H1 (cell line): Measurements from ENCODE around the gene NR2C2AP. TPM values are rescaled to one million over a fixed set of nuclear protein-coding genes. Genes with fewer than 3 reads are reported as not detected.

ENCODE experiments used
- CTCF ChIA-PET: fragments of 300-600 bp; sonication (Branson Sonifier 250); formaldehyde crosslinking; loops from one replicate; lab custom pipeline; 2021; ENCODE audit not compliant: partially characterized antibody; lab: Charles Lee
- POLR2A ChIA-PET: fragments of 300-600 bp; sonication (Branson Sonifier 250); formaldehyde crosslinking; loops from one replicate; lab custom pipeline; 2021; ENCODE audit warnings: inconsistent platforms; ENCODE audit not compliant: partially characterized antibody; lab: Charles Lee
- DNase-seq, 2 experiments: peaks; one replicate each; pipeline versions ENCODE4 v3.0.0 to v3.0.0-alpha.2; 2010 to 2022; ENCODE audit warnings: low spot score in 2 of 2, low read depth in 1 of 2, mixed read lengths in 1 of 2
- FAIRE-seq: peaks from 2 replicates; lab custom pipeline; 2011; peaks lifted over from hg19 to GRCh38; lab: Jason Lieb, UNC
- H2AFZ ChIP-seq: 2 replicates; pipeline ENCODE4 v1.8.1; 2012; ENCODE audit warnings: low read length, inconsistent platforms
- H2AK5ac ChIP-seq: 2 replicates; pipeline ENCODE4 v1.6.1; 2013; ENCODE audit warnings: low read depth, low read length
- H2BK120ac ChIP-seq: replicated peaks from 2 replicates; pipeline ENCODE3; 2013; ENCODE audit warnings: low read depth, low read length, inconsistent platforms
- H2BK12ac ChIP-seq: 2 replicates; pipeline ENCODE4 v1.6.1; 2013; ENCODE audit warnings: low read depth, low read length
- H2BK15ac ChIP-seq: 2 replicates; pipeline ENCODE4 v1.6.1; 2013; ENCODE audit warnings: low read length
- H2BK20ac ChIP-seq: 2 replicates; pipeline ENCODE4 v1.6.1; 2013; ENCODE audit warnings: low read length
- H2BK5ac ChIP-seq: 2 replicates; pipeline ENCODE4 v1.6.1; 2013; ENCODE audit warnings: low read depth, low read length
- H3K14ac ChIP-seq: 2 replicates; pipeline ENCODE4 v1.6.1; 2013; ENCODE audit warnings: inconsistent platforms; ENCODE audit not compliant: insufficient read length
- H3K18ac ChIP-seq: 2 replicates; pipeline ENCODE4 v1.6.1; 2013; ENCODE audit warnings: low read length; ENCODE audit errors: extremely low read depth
- H3K23ac ChIP-seq: 2 replicates; pipeline ENCODE4 v1.6.1; 2013; ENCODE audit warnings: inconsistent platforms; ENCODE audit not compliant: insufficient read length
- H3K23me2 ChIP-seq: 2 replicates; pipeline ENCODE4 v1.6.1; 2013; ENCODE audit warnings: low read depth, low read length
- H3K27ac ChIP-seq: 2 replicates; pipeline ENCODE4 v1.6.1; 2011; ENCODE audit warnings: low read depth, low read length, inconsistent platforms
- H3K27me3 ChIP-seq, 4 experiments: replicated peaks in 1 of 4; 1 replicate in 1 of 4; 2 replicates in 3 of 4; pipeline versions ENCODE4 v1.6.1 to v1.8.1; 2011 to 2013; ENCODE audit warnings: low read length in 3 of 4, mild to moderate bottlenecking in 3 of 4, inconsistent platforms in 2 of 4, mixed read lengths in 2 of 4, moderate library complexity in 1 of 4; ENCODE audit not compliant: control insufficient read depth in 3 of 4, insufficient read depth in 3 of 4; ENCODE audit errors: extremely low read depth in 1 of 4
- H3K36me3 ChIP-seq, 4 experiments: 2 replicates each; pipeline versions ENCODE4 v1.6.1 to v1.8.1; 2011 to 2013; ENCODE audit warnings: mild to moderate bottlenecking in 4 of 4, low read length in 3 of 4, moderate library complexity in 2 of 4, control low read depth in 1 of 4, inconsistent platforms in 1 of 4; ENCODE audit not compliant: insufficient read depth in 4 of 4, control insufficient read depth in 2 of 4
- H3K4ac ChIP-seq: replicated peaks from 2 replicates; pipeline ENCODE3; 2013; ENCODE audit warnings: low read length, low read depth, mixed read lengths, inconsistent platforms; ENCODE audit not compliant: insufficient read length
- H3K4me1 ChIP-seq, 4 experiments: replicated peaks in 1 of 4; 1 replicate in 1 of 4; 2 replicates in 3 of 4; pipeline versions ENCODE4 v1.6.1 to v1.8.1; 2011 to 2013; ENCODE audit warnings: low read length in 3 of 4, inconsistent platforms in 2 of 4, mixed read lengths in 1 of 4; ENCODE audit not compliant: insufficient read depth in 4 of 4, control insufficient read depth in 3 of 4
- H3K4me2 ChIP-seq, 2 experiments: 2 replicates each; pipeline versions ENCODE4 v1.6.1 to v1.8.1; 2011 to 2013; ENCODE audit warnings: low read depth in 2 of 2, low read length in 2 of 2, control low read depth in 1 of 2, inconsistent platforms in 1 of 2, mild to moderate bottlenecking in 1 of 2; ENCODE audit not compliant: insufficient read depth in 1 of 2
- H3K4me3 ChIP-seq, 4 experiments: fragments of 200-600, 300-600 bp in 1 of 4; sonication (generic), shearing (Covaris generic), sonication (Bioruptor Twin) in 1 of 4; 2 replicates each; pipeline versions ENCODE4 v1.5.1 to v1.8.1; 2011 to 2016; ENCODE audit warnings: low read length in 4 of 4, low read depth in 3 of 4, control low read depth in 2 of 4, inconsistent platforms in 2 of 4, mild to moderate bottlenecking in 2 of 4, mixed read lengths in 1 of 4, moderate library complexity in 1 of 4; ENCODE audit not compliant: insufficient read depth in 2 of 4; ENCODE audit errors: extremely low read depth in 1 of 4
- H3K56ac ChIP-seq: replicated peaks from 2 replicates; pipeline ENCODE3; 2013; ENCODE audit warnings: low read depth, mild to moderate bottlenecking, mixed read lengths, low read length, inconsistent platforms; ENCODE audit not compliant: insufficient read length
- H3K79me1 ChIP-seq: 2 replicates; pipeline ENCODE4 v1.6.1; 2013; ENCODE audit warnings: low read depth, low read length, control low read depth
- H3K79me2 ChIP-seq, 2 experiments: 2 replicates each; pipeline versions ENCODE4 v1.6.1 to v1.8.1; 2012 to 2013; ENCODE audit warnings: low read length in 2 of 2, mild to moderate bottlenecking in 2 of 2, inconsistent platforms in 1 of 2; ENCODE audit not compliant: insufficient read depth in 2 of 2, control insufficient read depth in 1 of 2
- H3K9ac ChIP-seq, 4 experiments: replicated peaks in 1 of 4; 1 replicate in 1 of 4; 2 replicates in 3 of 4; pipeline versions ENCODE4 v1.6.1 to v1.8.1; 2011 to 2013; ENCODE audit warnings: low read depth in 3 of 4, low read length in 3 of 4, control low read depth in 2 of 4, mild to moderate bottlenecking in 2 of 4, moderate library complexity in 2 of 4, inconsistent platforms in 1 of 4; ENCODE audit errors: extremely low read depth in 1 of 4
- H3K9me3 ChIP-seq, 2 experiments: 2 replicates each; pipeline versions ENCODE4 v1.6.1 to v1.8.1; 2012 to 2013; ENCODE audit warnings: mild to moderate bottlenecking in 2 of 2, moderate library complexity in 2 of 2, control low read depth in 1 of 2, inconsistent platforms in 1 of 2, low read depth in 1 of 2, low read length in 1 of 2, mixed read lengths in 1 of 2; ENCODE audit not compliant: insufficient read depth in 2 of 2
- H4K20me1 ChIP-seq, 2 experiments: replicated peaks in 1 of 2; 2 replicates each; pipeline versions ENCODE3 to v1.8.1; 2011 to 2013; ENCODE audit warnings: inconsistent platforms in 2 of 2, low read length in 2 of 2, mild to moderate bottlenecking in 1 of 2; ENCODE audit not compliant: insufficient read depth in 2 of 2, control insufficient read depth in 1 of 2
- H4K5ac ChIP-seq: 2 replicates; pipeline ENCODE4 v1.6.1; 2013; ENCODE audit warnings: low read length, low read depth, mixed read lengths, inconsistent platforms; ENCODE audit not compliant: insufficient read length
- H4K8ac ChIP-seq: 2 replicates; pipeline ENCODE4 v1.8.0; 2013; ENCODE audit warnings: mild to moderate bottlenecking, moderate library complexity, low read length, inconsistent platforms; ENCODE audit not compliant: insufficient read depth; ENCODE audit errors: extremely low read depth
- H4K91ac ChIP-seq: replicated peaks from 2 replicates; pipeline ENCODE3; 2013; ENCODE audit warnings: low read length, mixed read lengths, inconsistent platforms; ENCODE audit not compliant: insufficient read length
- ATF2 ChIP-seq: IDR thresholded peaks from 2 replicates; pipeline ENCODE4 v1.6.1; 2012; ENCODE audit warnings: low read length, inconsistent platforms
- CHD2 ChIP-seq: IDR thresholded peaks from 2 replicates; pipeline ENCODE4 v1.6.1; 2012; ENCODE audit warnings: low read length, improper control_type of control experiment
- CREB1 ChIP-seq: IDR thresholded peaks from 2 replicates; pipeline ENCODE4 v1.6.1; 2012; ENCODE audit warnings: inconsistent platforms
- E2F6 ChIP-seq: IDR thresholded peaks from 2 replicates; pipeline ENCODE4 v1.6.1; 2012; ENCODE audit warnings: inconsistent platforms
- HDAC6 ChIP-seq: IDR thresholded peaks from one replicate; pipeline ENCODE4 v1.7.1; 2012; ENCODE audit warnings: low read depth, mild to moderate bottlenecking, inconsistent platforms, low read length, moderate library complexity
- JUND ChIP-seq: IDR thresholded peaks from 2 replicates; pipeline ENCODE4 v1.6.1; 2011; ENCODE audit warnings: mild to moderate bottlenecking, improper control_type of control experiment, low read length
- KDM1A ChIP-seq: fragments of 200-600, 300-600 bp; sonication (generic); IDR thresholded peaks from 2 replicates; pipeline ENCODE4 v1.7.1; 2016; ENCODE audit warnings: mild to moderate bottlenecking, low read length, borderline replicate concordance
- SIRT6 ChIP-seq: IDR thresholded peaks from one replicate; pipeline ENCODE4 v1.7.1; 2012; ENCODE audit warnings: low read length, inconsistent platforms
- SRF ChIP-seq: IDR thresholded peaks from 2 replicates; pipeline ENCODE4 v1.6.1; 2011; ENCODE audit warnings: mild to moderate bottlenecking, low read depth, low read length, moderate library complexity
- SUZ12 ChIP-seq: fragments of 200-600 bp; sonication (generic); IDR thresholded peaks from 2 replicates; pipeline ENCODE4 v1.6.1; 2012; ENCODE audit warnings: mild to moderate bottlenecking, inconsistent platforms, low read length, moderate library complexity, mixed read lengths
- ZNF274 ChIP-seq: IDR thresholded peaks from 2 replicates; pipeline ENCODE4 v1.7.0; 2012; ENCODE audit warnings: low read length, borderline replicate concordance; ENCODE audit errors: extremely low read depth
- WGBS, 2 experiments: shearing (Covaris generic) in 1 of 2; methylation state at CpG; one replicate each; pipeline versions ENCODE4 v1.1.6 to v1.1.7; 2013 to 2015; ENCODE audit warnings: low lambda C conversion rate in 2 of 2, mixed read lengths in 2 of 2, inconsistent platforms in 1 of 2, low coverage in 1 of 2, missing lambda C conversion rate in 1 of 2; ENCODE audit not compliant: insufficient replicate concordance in 2 of 2, insufficient coverage in 1 of 2, insufficient read length in 1 of 2; ENCODE audit errors: extremely low coverage in 1 of 2, missing lambda C conversion rate in 1 of 2; 5-methylcytosine and 5-hydroxymethylcytosine counted together
- polyA plus RNA-seq, 7 experiments: library from polyadenylated mRNA; depleted of rRNA in 3 of 7; stranded (reverse) in 5 of 7; unstranded in 2 of 7; fragments of >200 nt in 5 of 7; fragments of 200-250 nt in 2 of 7; gene quantifications; 1 replicate in 5 of 7; 2 replicates in 1 of 7; 4 replicates in 1 of 7; pipeline versions ENCODE4 v1.2.1 to v1.2.3, GENCODE V29; 2011 to 2013; ENCODE audit warnings: missing spikeins in 2 of 7, mixed read lengths in 2 of 7
- total RNA-seq: library from RNA; stranded (reverse); fragmentation: NEBNext Ultra II Directional; extraction: Animal tissue kit (Norgen Biotek cat#: 25700); gene quantifications from 2 replicates; pipeline ENCODE4 v1.2.1, GENCODE V29; 2021

NR2C2AP gene
- total and polyA plus RNA-seq, 2 of the 8 experiments (the other 6 are each of a cell fraction or from before 2014, with no cell fraction given) = 16.4 to 20.5 TPM

- no peak overlapping the region for H2BK12ac ChIP-seq
- H3K4me2 ChIP-seq = no peak overlapping the region
- H2BK120ac ChIP-seq = no peak overlapping the region
- no peak for FAIRE-seq
- H4K5ac ChIP-seq = no peak overlapping the region
- no peak overlapping the region for H3K4me3 ChIP-seq
- WGBS, 2 experiments = 92% methylated on average over 3 of the region's 3 CpGs; no CpG with 5 or more reads in 1 of the 2 experiments
- no peak overlapping the region for H2BK20ac ChIP-seq
- no peak overlapping the region for H2BK5ac ChIP-seq
- H3K27ac ChIP-seq = no peak overlapping the region
- H2AFZ ChIP-seq = no peak overlapping the region
- H4K91ac ChIP-seq = no peak overlapping the region
- no peak overlapping the region for H3K4ac ChIP-seq
- no peaks in the 10 kb centered on the region for H4K20me1 ChIP-seq
- H3K56ac ChIP-seq = no peak overlapping the region
- H4K8ac ChIP-seq = no peak overlapping the region
- H3K18ac ChIP-seq = no peak overlapping the region
- H3K14ac ChIP-seq = no peak overlapping the region
- no peaks in the 10 kb centered on the region for H3K36me3 ChIP-seq
- H3K9me3 ChIP-seq = peaks cover 4 to 10% of the 10 kb centered on the region in 2 experiments
- POLR2A ChIA-PET = interaction anchor here (0.7 to 1.2 kb wide), 4 partner anchors 14 to 175 kb away, joined by 3 read pairs; partner anchors contain the start of gene GATAD2A
- no peak overlapping the region for H2AK5ac ChIP-seq
- no peak overlapping the region for H3K23ac ChIP-seq
- no peak for DNase-seq
- CTCF ChIA-PET = interaction anchor here (0.8 to 1.5 kb wide), 5 partner anchors 8 to 175 kb away, joined by 3 to 5 read pairs (median 4); no protein-coding TSS in a partner anchor
- no peak overlapping the region for H3K9ac ChIP-seq
- H3K23me2 ChIP-seq = peaks cover 3% of the 10 kb centered on the region; the same call in 1 of the 2 replicates
- no peaks in the 10 kb centered on the region for H3K79me1 ChIP-seq
- H3K27me3 ChIP-seq = peaks cover 0 to 5% (median under 1%) of the 10 kb centered on the region in 4 experiments; a peak in 4 of 7 replicates
- H3K4me1 ChIP-seq = peaks cover 0 to 7% (median 3%) of the 10 kb centered on the region in 4 experiments; a peak in 4 of 7 replicates
- no peak overlapping the region for H2BK15ac ChIP-seq
- no peaks in the 10 kb centered on the region for H3K79me2 ChIP-seq
- TF ChIP-seq SRF (no peak), E2F6 (no peak), CHD2 (no peak), SIRT6 (no peak), ATF2 (no peak), JUND (no peak), HDAC6 (no peak), CREB1 (no peak), ZNF274 (no peak), SUZ12 (no peak), KDM1A (no peak)
These were observed 26.5 kb upstream of the NR2C2AP start for GRCh38 chr19:19229701-19230100.
